AG09309 (cell line): Measurements from ENCODE around the gene MTURN.
A peak's percentile ranks its signal among the peaks of the same experiment; 100 is the strongest.

Source experiments
- DNase-seq: peaks from one replicate; pipeline ENCODE4 v3.0.0-alpha.2; 2010; ENCODE audit warnings: low read depth
- H3K4me3 ChIP-seq: 2 replicates; pipeline ENCODE4 v1.5.1; 2011; ENCODE audit warnings: mild to moderate bottlenecking, low read depth, low read length, moderate library complexity; ENCODE audit not compliant: control insufficient read depth
- TF ChIP-seq, protein P1 (sequence below): IDR thresholded peaks from 2 replicates; pipeline ENCODE4 v1.5.1; 2011; ENCODE audit warnings: mild to moderate bottlenecking, low read depth, low read length, inconsistent platforms; ENCODE audit not compliant: insufficient read depth, control insufficient read depth; ENCODE audit errors: missing control alignments

The MTURN gene

GRCh38 chr7:30134611-30135300 is at the start of gene MTURN:
MTURN (plus strand) TSS chr7:30134986; CDS start chr7:30135137, 151 bp downstream.
- DNase-seq, result no peak

GRCh38 chr7:30086529-30086928 is 48.3 kb upstream of the MTURN start:
- no peak overlapping the region for H3K4me3 ChIP-seq
- TF ChIP-seq, protein P1, sequence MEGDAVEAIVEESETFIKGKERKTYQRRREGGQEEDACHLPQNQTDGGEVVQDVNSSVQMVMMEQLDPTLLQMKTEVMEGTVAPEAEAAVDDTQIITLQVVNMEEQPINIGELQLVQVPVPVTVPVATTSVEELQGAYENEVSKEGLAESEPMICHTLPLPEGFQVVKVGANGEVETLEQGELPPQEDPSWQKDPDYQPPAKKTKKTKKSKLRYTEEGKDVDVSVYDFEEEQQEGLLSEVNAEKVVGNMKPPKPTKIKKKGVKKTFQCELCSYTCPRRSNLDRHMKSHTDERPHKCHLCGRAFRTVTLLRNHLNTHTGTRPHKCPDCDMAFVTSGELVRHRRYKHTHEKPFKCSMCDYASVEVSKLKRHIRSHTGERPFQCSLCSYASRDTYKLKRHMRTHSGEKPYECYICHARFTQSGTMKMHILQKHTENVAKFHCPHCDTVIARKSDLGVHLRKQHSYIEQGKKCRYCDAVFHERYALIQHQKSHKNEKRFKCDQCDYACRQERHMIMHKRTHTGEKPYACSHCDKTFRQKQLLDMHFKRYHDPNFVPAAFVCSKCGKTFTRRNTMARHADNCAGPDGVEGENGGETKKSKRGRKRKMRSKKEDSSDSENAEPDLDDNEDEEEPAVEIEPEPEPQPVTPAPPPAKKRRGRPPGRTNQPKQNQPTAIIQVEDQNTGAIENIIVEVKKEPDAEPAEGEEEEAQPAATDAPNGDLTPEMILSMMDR, result no peak
- no peak for DNase-seq

More at GRCh38 chr7:30134611-30135300, at the start of gene MTURN:
- H3K4me3 ChIP-seq, result peak within 1 kb of the TSS; percentile 97
- TF ChIP-seq, protein P1, result no peak

- TF ChIP-seq, protein P1, result no peak
- no peak overlapping the region for H3K4me3 ChIP-seq
- DNase-seq, result no peak
These were observed 47.4 kb upstream of the MTURN start for GRCh38 chr7:30087371-30087770.

- TF ChIP-seq, protein P1, result no peak
- H3K4me3 ChIP-seq, result no peak overlapping the region
- no peak for DNase-seq
These were observed 46.4 kb upstream of the MTURN start for GRCh38 chr7:30088362-30088761.

- TF ChIP-seq, protein P1, result no peak
- no peak for DNase-seq
- H3K4me3 ChIP-seq, result no peak overlapping the region
These were observed 44.7 kb upstream of the MTURN start for GRCh38 chr7:30090111-30090510.

DNA sequence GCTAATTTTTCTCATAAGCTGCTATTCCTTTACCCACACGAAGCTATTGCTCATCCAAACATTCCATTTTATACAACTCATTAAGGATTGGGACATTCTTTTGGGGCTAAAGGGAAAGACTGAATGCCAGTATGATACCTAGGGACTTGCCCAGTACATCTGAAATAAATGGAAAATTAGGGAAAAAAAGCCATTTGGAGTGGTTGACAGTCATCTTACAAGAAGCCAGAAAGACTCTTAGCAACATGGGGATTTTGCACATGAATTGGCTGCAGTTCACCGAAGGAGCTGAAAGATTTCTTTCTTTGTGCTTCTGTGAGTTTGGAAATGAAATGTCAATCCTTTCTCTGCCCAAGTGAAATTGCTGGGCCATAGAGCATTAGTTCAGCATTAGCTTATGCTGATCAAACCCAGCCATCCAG is 43.3 kb upstream of the MTURN start:
- H3K4me3 ChIP-seq, result no peak overlapping the region
- peak; percentile 77 for DNase-seq
- TF ChIP-seq, protein P1, result no peak

DNA sequence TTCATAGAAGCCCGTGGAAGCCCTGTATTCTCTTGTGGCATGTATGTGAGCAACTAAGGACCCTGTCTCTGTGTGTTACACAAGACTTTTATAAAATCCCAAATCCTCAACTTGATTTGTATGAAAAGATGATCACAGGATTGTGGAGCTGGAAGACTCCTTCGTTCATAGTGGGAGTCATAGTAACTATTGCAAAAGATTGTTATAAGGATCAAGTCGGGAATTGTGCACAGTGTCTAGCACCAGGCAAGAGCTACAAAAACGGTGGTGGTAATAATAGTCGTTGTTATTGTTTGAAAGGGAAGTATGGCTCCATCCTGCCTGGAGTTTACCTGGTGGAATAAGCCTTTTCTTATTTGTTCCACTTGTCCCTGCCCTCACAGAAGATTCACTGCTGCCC is 42.8 kb upstream of the MTURN start:
- H3K4me3 ChIP-seq, result no peak overlapping the region
- TF ChIP-seq, protein P1, result no peak
- DNase-seq, result no peak
